Right renal cortex interstitium (tissue), 3 donors: ENCODE data around the gene STXBP6. TPM values are rescaled to one million over a fixed set of nuclear protein-coding genes. Genes with fewer than 3 reads are reported as not detected.
A peak's percentile ranks its signal among the peaks of the same experiment; 100 is the strongest.
"Not testable (repeated sequence)": the region's sequence is repeated elsewhere in the genome, so short reads cannot be mapped to it uniquely, and the experiment has no call there.

Source experiments
- DNase-seq, 3 donors: peaks; one replicate each; pipeline ENCODE4 v3.0.0-alpha.2; 2013; ENCODE audit warnings: low read depth in 3 of 3, low spot score in 2 of 3
- polyA plus RNA-seq, 3 donors: library from polyadenylated mRNA; unstranded; fragments of 120-200 nt; gene quantifications; one replicate each; pipeline ENCODE4 v1.2.1, GENCODE V29; 2013; ENCODE audit not compliant: insufficient read length in 3 of 3

STXBP6 gene
- polyA plus RNA-seq, 3 donors: 8.8 to 9.4 (median 9.2) TPM

DNA sequence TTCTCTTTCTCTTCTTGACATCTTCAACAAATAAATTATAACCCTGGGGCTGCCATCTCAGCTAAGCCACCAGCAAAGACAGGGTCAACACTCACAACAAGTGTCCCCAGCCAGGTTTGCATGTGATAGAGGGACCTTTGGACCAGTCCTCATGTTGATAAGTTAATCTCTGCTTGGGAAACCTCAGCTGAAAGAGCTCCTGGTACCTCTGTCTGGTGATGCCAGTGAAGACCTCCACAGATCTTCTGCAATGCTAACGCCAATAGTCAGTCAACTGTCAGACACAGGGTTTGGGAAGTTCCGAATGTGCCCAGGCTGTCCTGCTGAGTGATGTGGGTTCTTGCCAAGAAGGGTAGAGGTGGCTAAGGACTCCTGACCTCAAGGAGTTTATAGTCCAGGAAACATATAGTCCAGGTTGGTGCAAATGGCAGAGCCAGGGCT is 236.1 kb downstream of the STXBP6 start:
- no peak for DNase-seq

DNA sequence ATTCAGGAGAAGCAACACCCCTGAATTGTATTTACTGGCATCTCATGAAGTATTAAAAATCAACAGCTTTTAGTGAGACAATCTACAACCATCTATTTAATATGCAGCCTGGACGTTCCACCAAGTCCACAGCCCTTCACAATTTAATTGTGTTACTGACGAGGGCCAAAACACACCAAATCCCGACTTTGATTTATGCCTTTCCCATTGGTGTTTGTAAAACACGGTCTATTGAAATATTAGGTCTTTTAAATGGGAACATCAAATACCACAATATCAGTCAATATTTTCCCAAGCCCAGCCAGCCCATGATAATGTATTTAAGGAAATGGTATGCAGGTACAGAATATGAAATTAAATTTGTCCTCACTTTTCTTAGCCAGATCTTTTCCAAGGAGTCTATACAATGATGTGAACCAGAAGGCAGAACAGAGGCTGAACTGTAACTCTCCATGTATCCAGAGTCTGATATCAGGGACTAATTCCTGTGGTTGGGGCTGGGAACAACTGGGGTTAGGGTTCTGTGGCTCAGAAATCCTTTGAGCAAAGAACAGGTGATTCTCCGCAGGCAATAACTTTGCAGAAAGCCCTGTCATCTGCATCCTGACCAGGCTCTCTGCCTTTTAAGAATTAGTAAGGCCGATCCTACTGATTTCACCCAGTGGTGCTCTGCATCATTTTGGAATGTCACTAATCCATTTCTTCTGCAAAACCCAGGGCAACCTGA is 236.7 kb downstream of the STXBP6 start:
- no peak for DNase-seq

DNA sequence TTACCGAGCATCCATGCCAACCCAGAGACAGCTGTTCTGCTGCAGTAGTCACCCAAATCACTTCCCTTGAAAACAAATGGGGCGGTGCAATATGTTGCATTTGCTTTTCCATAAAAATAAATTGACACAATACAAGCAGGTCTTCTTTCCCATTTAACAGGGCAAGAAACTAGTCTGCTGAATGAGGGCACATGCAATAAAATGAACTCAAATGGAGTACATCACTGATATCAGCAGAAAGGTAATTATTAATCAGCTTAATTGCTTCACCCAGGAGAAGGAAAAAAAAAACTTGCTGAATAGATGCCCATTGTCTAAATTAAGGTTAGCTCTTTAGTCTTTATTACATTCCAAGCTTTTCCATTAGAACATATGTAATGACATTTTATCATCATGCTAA is 240.8 kb downstream of the STXBP6 start:
- no peak for DNase-seq

DNA sequence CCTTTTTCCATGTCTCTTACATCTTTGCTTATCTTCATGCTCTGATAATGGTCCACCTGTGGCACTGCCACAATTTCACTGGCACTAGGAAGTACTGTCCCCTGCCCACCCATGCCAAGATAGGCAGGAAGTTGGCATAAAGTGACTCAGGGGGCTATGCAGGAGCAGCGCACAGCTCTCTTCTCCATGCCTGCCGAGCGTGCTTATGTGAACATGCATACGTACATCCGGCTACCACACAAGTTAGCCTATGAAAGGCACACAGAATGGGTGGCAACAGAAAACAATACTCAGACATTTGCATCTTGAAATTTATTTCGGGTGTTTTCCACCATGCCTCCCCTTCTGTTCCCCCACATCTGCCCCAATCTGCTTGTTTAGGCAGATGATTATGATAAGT is 241.5 kb downstream of the STXBP6 start:
- DNase-seq: no peak

DNA sequence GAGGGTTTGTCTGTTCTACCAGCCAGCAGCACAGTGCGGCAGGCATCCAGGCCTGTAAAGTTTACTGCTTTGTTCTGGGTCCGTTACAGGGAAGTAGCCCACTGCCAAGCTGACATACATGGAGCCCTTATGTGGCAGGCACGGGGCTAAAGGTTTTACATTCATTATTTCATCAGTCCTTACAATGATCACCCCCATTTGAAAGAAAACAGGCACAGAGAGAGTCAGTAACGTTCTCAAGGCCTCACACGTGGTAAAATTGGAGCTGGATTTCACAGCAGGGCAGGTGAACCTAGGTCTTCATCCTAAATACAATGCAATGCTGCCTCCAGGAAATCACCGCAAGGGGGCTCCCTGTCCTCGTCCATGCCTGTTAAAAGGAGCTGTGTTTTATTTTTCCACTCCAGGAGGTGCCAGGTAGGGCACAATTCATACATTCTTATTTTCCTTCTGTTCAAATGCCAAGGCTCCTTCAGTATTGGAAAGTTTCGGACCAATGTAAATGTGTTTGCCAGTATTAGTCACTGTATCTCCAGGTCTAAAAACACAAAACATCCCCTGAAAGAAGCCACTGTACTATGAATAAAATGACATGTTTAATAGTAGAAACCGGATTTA is 243.8 kb downstream of the STXBP6 start:
- DNase-seq: no peak

DNA sequence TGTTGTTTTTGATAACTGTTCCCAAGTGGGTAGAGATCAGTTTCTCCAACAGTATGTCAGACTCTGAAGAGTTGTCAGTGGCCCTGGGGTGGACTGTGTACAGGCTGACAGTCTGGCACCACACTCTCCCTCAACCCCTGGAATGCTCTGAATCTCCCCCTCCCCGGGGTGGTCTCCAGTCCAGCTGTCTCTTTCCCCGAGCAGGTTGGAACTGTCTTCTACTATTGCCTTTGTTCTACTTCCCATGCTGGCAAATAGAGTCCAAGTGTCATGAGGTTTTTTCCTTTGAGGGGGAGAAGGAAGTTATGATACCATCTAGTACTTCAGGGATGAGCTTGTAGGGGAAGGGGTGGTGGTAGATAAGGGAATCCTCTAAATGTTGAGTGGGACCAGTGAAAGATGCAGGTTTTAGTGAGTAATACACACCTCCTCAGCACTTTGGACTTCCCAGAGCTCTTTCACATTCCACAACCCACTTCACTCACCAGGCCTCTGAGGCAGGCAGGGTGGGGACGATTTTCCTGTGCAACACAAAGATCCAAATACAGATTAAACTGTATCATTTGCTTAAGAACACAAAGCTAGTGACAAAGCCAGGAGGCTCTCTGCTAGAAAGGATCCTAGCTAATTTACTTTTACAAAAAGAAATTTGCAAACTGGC is 245.3 kb downstream of the STXBP6 start:
- no peak for DNase-seq

DNA sequence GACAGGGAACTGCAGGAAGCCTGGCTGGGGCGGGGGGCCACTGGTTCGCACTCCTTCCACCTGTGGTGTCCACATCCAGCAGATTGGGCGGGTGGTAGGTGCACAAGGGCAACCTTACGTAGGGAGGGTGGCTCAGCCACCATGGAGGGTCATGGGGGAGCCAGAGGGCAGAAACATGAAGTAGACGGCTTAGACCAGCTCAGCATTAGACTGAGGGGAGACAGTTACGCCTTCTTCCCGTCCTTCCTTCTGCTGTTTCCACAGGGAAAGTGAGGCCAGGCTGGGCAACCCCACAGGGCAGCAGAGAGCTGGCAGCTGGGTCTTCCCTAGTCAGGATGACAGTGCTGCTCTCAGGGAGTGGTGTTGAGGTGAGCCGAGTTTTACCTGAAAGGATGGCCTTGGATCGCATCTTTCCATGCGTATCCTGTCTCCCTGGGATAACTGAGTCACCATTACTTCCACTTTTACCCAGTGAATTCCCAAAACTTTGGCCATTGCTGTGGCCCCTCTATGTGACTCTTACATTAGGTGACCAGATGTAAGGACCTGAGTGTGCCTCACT is 245.9 kb downstream of the STXBP6 start:
- no peak for DNase-seq

DNA sequence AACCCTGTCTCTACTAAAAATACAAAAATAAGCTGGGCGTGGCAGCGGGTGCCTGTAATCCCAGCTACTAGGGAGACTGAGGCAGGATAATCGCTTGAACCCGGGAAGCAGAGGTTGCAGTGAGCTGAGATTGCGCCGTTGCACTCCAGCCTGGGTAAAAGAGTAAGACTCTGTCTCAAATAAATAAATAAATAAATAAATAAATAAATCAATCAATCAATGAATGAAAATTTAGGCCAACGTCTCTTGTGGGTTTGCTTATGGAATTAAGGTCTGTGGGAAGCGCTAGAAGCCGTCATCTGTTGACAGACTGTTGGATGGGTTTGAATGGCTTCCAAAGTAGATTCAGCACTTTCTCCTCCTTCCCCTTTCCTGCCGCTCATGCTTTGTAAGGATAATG is 246.5 kb downstream of the STXBP6 start:
- DNase-seq: not testable (repeated sequence)

DNA sequence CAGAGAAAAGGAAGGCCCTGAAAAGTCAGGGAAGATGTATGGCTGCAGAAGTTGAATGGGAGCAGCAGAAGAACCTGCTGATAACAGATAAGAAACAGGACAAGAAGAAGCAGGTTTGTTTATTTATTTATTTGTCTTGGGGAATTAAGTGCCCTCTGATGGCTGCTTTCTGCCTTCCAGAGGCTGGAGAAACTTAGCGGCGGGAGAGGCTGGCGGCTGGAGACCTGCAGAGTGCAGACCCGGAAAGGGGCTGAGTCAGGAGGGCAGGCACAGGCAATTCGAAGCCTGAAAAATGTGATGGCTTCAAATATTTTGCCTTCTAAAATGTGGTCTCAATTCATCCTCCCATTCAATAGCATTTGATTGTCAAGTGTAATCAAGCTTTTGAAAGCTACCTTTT is 247.7 kb downstream of the STXBP6 start:
- no peak for DNase-seq

DNA sequence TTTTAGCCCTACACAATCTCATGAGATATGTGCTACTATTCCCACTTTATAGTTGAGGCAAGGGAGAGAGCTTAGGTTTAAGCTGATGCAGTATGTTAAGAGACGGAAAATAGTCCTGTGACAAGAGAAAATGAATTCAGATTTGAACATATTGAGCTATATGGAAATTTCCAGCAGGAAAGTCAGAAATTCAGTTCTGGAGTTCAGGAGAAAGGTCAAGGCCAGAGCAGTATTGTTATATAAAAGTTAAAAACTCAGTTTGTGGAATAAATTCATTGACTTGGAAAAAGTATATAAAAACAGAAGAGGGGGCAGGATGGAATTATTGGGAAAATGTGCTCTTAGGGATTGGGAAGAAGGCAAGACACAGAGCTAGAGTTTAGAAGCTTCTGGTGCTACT is 248.9 kb downstream of the STXBP6 start:
- DNase-seq: no peak

DNA sequence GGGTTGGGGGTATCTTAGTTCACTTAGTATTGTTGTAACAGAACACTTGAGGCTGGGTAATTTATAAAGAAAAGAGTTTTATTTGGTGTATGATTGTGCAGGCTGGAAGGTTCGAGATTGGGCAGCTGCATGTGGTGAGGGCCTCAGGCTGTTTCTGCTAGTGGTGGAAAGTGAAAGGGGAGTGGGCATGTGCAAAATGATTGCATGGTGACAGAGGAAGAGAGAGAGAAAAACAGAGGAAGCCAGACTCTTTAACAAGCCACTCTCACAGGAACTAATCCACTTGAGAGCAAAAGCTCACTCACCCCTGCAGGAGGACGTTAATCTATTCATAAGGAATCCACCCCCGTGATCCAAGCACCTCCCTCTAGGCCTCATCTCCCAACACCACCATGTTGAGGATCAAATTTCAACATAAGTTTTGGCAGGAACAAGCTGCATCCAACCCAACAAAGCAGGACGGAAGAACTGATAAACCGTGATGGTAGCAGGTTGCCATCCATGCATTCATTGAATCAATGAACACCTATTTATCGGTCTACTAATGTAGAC is 251.0 kb downstream of the STXBP6 start:
- no peak for DNase-seq

DNA sequence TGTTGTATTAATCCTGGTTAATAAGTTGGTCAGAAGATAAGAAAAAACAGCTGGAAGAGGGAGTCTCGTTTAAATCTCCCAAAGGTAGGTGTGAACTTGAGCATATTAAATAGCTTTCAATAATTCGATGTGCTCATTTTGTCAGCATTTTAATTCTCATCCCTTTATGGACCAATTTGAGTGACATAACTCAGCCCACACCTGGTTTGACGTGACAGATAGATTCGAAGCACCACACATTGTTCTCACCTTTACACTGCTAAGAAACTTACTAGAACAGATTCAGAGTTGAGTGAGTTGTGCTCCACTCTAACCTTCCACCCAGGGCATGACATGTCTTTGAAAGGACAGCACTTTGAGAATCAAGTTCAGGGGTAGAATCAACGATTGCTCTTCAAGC is 254.5 kb downstream of the STXBP6 start:
- no peak for DNase-seq

DNA sequence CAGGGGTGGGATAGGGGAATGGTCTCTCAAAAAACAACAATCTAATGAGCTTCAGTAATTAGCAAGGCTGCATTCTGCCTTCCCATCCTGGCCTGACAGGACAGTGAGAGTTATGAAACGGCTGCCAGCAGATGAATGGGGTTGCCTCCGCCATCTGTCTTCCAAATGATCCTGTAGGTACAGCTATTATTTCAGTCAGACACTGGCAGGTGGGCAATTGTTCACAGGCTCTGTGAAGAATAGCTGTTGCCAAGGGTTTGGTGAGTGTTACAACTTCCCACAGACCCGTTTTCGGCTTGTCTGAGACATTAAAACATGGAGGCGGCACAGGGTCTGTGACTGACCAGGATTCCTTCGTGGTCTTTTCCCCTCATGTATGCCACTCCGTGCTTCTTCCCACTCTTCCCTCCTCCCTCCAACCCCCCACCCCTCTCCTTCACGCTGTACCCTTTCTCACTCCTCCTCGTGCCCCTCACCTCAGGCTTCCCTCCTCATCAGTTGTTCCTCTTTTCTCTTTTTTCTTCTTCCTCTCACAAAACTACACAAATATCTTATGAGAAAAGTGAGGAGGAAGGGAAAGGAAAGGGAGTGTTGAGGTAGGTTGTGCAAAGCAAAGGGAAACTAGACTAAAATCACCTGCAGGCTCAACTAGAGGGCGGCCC is 255.2 kb downstream of the STXBP6 start:
- no peak for DNase-seq

DNA sequence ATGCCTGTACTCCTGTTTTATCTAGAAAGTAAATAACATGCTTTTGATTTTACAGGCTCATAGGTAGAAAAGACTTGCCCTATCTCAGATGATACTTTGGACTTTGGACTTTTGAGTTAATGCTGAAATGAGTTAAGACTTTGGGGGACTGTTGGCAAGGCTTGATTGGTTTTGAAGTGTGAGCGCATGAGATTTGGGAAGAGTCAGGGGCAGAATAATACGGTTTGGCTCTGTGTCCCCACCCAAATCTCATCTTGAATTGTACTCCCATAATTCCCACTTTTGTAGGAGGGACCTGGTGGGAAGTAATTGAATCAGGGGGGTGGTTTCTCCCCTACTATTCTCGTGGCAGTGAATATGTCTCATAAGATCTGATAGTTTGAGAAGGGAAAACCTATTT is 259.8 kb downstream of the STXBP6 start:
- no peak for DNase-seq

DNA sequence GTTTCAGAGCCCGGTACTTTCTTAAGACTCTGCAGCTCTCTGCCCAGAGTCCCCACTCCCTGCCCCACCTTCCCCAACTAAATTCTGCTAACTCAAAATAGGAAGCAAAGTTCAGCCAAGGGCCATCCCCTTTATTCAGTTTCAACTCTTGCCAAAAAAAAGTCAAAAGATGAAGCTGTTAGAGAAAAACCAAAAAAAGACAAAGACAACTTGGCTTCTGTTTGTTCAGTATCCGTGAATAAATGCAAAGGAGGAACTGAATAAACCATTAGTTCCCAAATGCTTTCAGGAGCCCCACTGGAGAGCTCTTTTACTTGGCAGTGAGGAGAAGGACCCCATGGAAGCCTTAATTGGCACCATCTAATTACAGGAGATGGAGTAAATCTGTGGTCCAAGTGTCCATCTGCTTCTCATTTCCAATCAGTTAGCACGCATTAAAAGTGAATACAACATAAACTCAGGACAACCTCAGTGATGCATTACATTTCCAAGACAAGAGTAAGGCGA is 260.5 kb downstream of the STXBP6 start:
- peak in 1 of 3 donors; percentile 27 for DNase-seq

DNA sequence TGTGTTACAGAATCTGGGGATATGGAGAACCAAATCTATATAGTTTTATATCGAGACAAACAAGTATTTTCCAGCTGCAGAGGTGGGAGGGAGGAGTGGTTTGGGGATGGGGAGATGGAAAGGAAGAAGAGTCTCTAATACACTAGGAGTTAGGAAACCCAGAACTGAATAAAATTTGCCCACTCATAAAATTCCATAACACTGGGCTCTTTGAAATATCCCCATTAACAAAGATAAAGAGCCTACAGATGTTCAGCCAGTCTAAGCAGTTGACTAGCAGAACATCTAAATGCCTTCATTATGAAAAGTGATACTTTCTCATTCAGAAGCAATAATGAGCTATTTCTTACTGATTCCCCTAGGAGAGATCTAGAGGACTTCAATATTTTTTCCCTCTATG is 264.2 kb downstream of the STXBP6 start:
- no peak for DNase-seq

DNA sequence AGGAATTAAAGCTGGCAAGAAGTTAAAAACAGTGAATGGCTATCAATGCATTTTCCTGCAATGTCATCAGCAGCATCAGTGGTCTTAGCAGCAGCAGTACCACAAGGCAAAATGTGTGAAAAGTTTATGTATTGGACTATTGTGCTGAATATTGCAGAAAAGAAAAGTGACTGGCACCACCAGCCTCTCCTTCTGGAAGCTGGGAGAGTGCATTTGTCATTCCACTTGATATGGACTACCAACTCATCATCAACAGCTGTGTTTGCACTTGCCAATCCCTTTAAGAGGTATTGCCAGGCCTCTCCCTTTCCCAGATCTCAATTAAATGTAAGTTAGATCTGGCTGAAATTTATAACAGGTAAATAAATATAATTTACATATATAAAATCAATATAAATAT is 265.0 kb downstream of the STXBP6 start:
- DNase-seq: no peak

DNA sequence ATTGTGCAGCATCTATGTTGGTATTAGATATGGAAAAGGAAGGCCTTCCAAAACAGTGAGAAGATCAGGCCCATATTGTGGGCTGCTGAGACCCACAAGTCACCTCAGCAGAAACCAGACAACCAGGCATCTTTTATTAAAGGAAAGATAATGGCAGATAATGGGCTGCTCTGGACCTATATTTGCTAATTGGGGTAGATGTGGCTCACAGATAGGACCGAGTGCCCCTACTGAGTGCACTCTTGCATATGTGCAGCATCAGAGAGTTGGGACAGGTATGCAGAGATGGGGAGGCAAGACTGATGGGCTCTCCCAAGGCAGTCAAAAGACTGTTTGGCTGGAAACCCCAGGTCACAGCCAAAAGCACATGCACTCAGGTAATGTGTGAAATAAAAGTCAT is 266.2 kb downstream of the STXBP6 start:
- DNase-seq: no peak

DNA sequence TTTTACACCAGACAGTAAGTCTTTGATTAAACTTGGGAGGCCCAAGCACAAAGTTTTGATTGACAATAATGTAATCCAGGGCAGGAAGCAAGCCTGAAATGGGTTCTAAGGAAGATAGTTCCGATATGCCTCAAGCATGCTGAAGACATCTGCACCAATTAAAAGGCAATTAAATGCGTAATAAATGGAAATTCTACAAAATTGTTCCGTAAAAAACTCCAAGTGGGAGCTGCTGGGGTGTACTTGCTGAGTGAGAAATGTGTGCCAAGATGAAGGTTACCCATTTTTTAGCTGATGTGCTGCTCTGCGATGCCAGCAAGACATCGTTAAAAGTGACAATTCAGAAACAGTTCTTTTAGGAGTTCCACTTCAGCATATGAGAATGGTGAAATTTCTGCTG is 269.7 kb downstream of the STXBP6 start:
- DNase-seq: no peak

DNA sequence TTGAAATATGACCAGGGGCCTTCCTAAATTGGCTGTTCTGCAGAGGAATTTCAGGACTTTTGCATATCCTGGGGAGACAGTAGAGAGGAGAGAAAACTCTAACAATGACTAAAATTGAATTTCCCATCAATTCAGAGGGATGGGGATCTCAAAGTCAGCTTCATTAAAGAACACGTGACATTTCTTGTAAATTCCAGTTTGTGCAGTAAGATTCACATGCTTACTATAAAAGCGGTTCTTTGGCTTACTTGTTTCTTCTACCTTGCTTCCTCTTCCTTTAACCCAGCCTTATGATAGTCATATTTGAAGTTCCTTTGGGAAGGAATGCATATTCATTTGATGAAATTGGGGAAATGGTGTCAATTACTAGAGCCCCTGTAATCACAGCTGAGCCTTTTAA is 272.3 kb downstream of the STXBP6 start:
- no peak for DNase-seq

DNA sequence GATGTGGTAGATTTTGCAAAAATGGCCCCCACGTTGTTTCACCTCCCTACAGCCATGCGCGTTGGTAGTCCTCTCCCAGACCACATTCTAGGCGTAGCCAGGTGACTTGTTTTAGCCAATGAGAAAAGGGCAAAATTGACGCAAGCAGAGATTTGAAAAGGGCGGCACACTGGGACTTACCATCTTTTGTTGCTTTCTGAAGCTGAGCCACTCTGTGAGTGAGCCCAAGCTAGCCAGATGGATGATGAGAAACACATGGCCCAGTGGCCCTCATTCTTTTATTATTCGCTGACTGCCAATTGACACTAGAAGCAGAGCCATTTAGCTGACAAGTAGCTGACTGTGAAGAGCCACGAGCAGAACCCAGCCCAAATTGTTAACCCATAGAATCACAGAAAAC is 274.0 kb downstream of the STXBP6 start:
- no peak for DNase-seq
